Upper lobe of right lung (tissue), 1 donor: Measurements from ENCODE around the gene ACTR1B. TPM values are rescaled to one million over a fixed set of nuclear protein-coding genes. Genes with fewer than 3 reads are reported as not detected.
"Not testable (repeated sequence)": the region's sequence is repeated elsewhere in the genome, so short reads cannot be mapped to it uniquely, and the experiment has no call there.

Experiments
- ATAC-seq: fragments of 200-7000 bp; cut with Tn5 transposase; one replicate; pipeline ENCODE4 v1.9.1; 2020; ENCODE audit warnings: mild to moderate bottlenecking, moderate library complexity
- DNase-seq: peaks from one replicate; pipeline ENCODE4 v3.0.0-alpha.2; 2020
- H3K27ac ChIP-seq: fragments of 200-600 bp; one replicate; pipeline ENCODE4 v1.8.0; 2022
- H3K27me3 ChIP-seq: fragments of 200-600 bp; one replicate; pipeline ENCODE4 v1.8.0; 2022; ENCODE audit warnings: mild to moderate bottlenecking
- H3K36me3 ChIP-seq: fragments of 200-600 bp; one replicate; pipeline ENCODE4 v1.8.0; 2022
- H3K4me1 ChIP-seq: fragments of 200-600 bp; one replicate; pipeline ENCODE4 v1.8.0; 2022
- H3K4me3 ChIP-seq: fragments of 200-600 bp; one replicate; pipeline ENCODE4 v1.8.0; 2022; ENCODE audit warnings: mild to moderate bottlenecking
- H3K9me3 ChIP-seq: fragments of 200-600 bp; one replicate; pipeline ENCODE4 v1.8.0; 2022
- CTCF ChIP-seq: fragments of 200-600 bp; IDR thresholded peaks from one replicate; pipeline ENCODE4 v1.8.0; 2022; ENCODE audit warnings: antibody characterized with exemption
- intact Hi-C: fragments of 100-400 bp; cut with DNase I; formaldehyde crosslinking; loops from one replicate; pipeline ENCODE4 v1.11.0; 2022
- total RNA-seq: library from RNA; stranded (reverse); fragmentation: NEBNext Ultra II Directional; extraction: Animal tissue kit (Norgen Biotek cat#: 25700); gene quantifications from one replicate; pipeline ENCODE4 v1.2.1, GENCODE V29; 2021
- donor health status: DM: no; HTN: yes; CAD: no; lungs with severe emphysema.

Gene ACTR1B
- total RNA-seq, 1 donor from 2014 or later = 60.7 TPM

- DNase-seq, intact Hi-C loops: not testable (repeated sequence)
- peak; percentile 84 for ATAC-seq
These were observed 44.7 kb downstream of the ACTR1B start for GRCh38 chr2:97618939-97619827.

GRCh38 chr2:97617911-97618310 is 45.9 kb downstream of the ACTR1B start:
- ATAC-seq = no peak
- no peaks in the 10 kb centered on the region for H3K36me3 ChIP-seq
- no peak for DNase-seq

More at GRCh38 chr2:97618939-97619827, 44.7 kb downstream of the ACTR1B start:
- H3K36me3 ChIP-seq, H3K4me1 ChIP-seq, H3K27me3 ChIP-seq, H3K9me3 ChIP-seq, H3K4me3 ChIP-seq, H3K27ac ChIP-seq: not testable (repeated sequence)

GRCh38 chr2:97615746-97616145 is 48.1 kb downstream of the ACTR1B start:
- H3K27me3 ChIP-seq, ATAC-seq, H3K9me3 ChIP-seq, H3K4me3 ChIP-seq, DNase-seq, H3K36me3 ChIP-seq, H3K4me1 ChIP-seq, intact Hi-C loops, H3K27ac ChIP-seq: not testable (repeated sequence)

More at GRCh38 chr2:97617911-97618310, 45.9 kb downstream of the ACTR1B start:
- Histone ChIP-seq H3K4me3 (no peak overlapping the region), H3K27me3 (no peaks in the 10 kb centered on the region), H3K4me1 (no peaks in the 10 kb centered on the region), H3K27ac (no peak overlapping the region), H3K9me3 (no peaks in the 10 kb centered on the region)
- intact Hi-C loops = no loop called here
- TF ChIP-seq CTCF = no peak

- H3K27me3 ChIP-seq, H3K9me3 ChIP-seq, H3K36me3 ChIP-seq, H3K4me3 ChIP-seq, H3K27ac ChIP-seq, ATAC-seq, H3K4me1 ChIP-seq, intact Hi-C loops, DNase-seq: not testable (repeated sequence)
These were observed 51.9 kb downstream of the ACTR1B start for GRCh38 chr2:97611895-97612294.

- ATAC-seq, H3K9me3 ChIP-seq, intact Hi-C loops: not testable (repeated sequence)
These were observed 55.1 kb downstream of the ACTR1B start for GRCh38 chr2:97608745-97609144.

More at GRCh38 chr2:97608745-97609144, 55.1 kb downstream of the ACTR1B start:
- H3K27ac ChIP-seq, H3K4me1 ChIP-seq, H3K36me3 ChIP-seq, H3K27me3 ChIP-seq, H3K4me3 ChIP-seq, DNase-seq: not testable (repeated sequence)

Other genes with a start within 250 kb of the ACTR1B start
- 17.4 TPM for gene ANKRD36B, start 74.2 kb downstream of the ACTR1B start, total RNA-seq
- 155 TPM for gene COX5B, start 18.0 kb downstream of the ACTR1B start, total RNA-seq
- gene C2orf92, start 5.7 kb upstream of the ACTR1B start, total RNA-seq = 14.4 TPM
- 10.2 TPM for gene ZAP70, start 49.5 kb upstream of the ACTR1B start, total RNA-seq